Measurements from ENCODE around the gene RAB33A. TPM values are rescaled to one million over a fixed set of nuclear protein-coding genes. Genes with fewer than 3 reads are reported as not detected.

RAB33A gene
- total and polyA plus RNA-seq, 2 donors (not counting 3 experiments of a cell fraction or from before 2014, with no cell fraction given), result 0.91 to 1.6 TPM

- ChIA-PET POLR2A (no interaction called here), CTCF (no interaction called here)
- BruUV-seq (replicated peaks), result no TSS peak
- DNase-seq (ENCODE audit: low read depth, low spot score), result no peak
- H3K27me3 ChIP-seq (ENCODE audit: control insufficient read depth in 2 of 2, insufficient read depth in 2 of 2, low read length in 2 of 2), result no peaks in the 10 kb centered on the region
- H3K4me2 ChIP-seq (ENCODE audit: insufficient read depth, low read length), result no peak overlapping the region
- dilution Hi-C loops (cut with MboI; ENCODE audit: extremely low pct_ligation_motif_present, low sequenced_read_pairs) (no loop called here), intact Hi-C loops (cut with micrococcal nuclease) (no loop called here)
- no peaks in the 10 kb centered on the region for H3K9me1 ChIP-seq (replicated peaks; ENCODE audit: control insufficient read depth, extremely low read depth, insufficient read depth, low read length)
- H3K9ac ChIP-seq (replicated peaks; ENCODE audit: extremely low read depth, insufficient read depth, low read length), result no peak overlapping the region
- no peaks in the 10 kb centered on the region for H3K36me3 ChIP-seq (ENCODE audit: control insufficient read depth in 2 of 2, extremely low read depth in 1 of 2, insufficient read depth in 2 of 2, low read length in 2 of 2)
- peaks cover 15% of the 10 kb centered on the region for H3K4me1 ChIP-seq (ENCODE audit: control insufficient read depth, extremely low read depth, insufficient read depth, low read length)
- no peak overlapping the region for H3K4me3 ChIP-seq (replicated peaks in 1 of 3; ENCODE audit: insufficient read depth in 1 of 3, low read depth in 1 of 3, low read length in 3 of 3)
- H3K9me3 ChIP-seq (replicated peaks; ENCODE audit: control insufficient read depth, insufficient read depth, low read length), result no peaks in the 10 kb centered on the region
- TF ChIP-seq POLR2A (IDR thresholded peaks at IDR 0.05; ENCODE audit: low read depth, low read length) (no peak), FOS (IDR thresholded peaks at IDR 0.05; ENCODE audit: borderline replicate concordance, insufficient read depth, low read length) (no peak)
- peaks cover 5% of the 10 kb centered on the region for H3K79me2 ChIP-seq (ENCODE audit: control insufficient read depth, insufficient read depth, low read length)
- no peaks in the 10 kb centered on the region for H4K20me1 ChIP-seq (replicated peaks; ENCODE audit: control insufficient read depth, extremely low read depth, insufficient read depth, low read length)
- H3K27ac ChIP-seq (ENCODE audit: insufficient read depth, low read depth, low read length), result no peak overlapping the region
- no peak for FAIRE-seq
- no peak overlapping the region for H2AFZ ChIP-seq (ENCODE audit: low read depth, low read length)
Measured at GRCh38 chrX:130163398-130163797, 8.4 kb upstream of the RAB33A start.

DNA sequence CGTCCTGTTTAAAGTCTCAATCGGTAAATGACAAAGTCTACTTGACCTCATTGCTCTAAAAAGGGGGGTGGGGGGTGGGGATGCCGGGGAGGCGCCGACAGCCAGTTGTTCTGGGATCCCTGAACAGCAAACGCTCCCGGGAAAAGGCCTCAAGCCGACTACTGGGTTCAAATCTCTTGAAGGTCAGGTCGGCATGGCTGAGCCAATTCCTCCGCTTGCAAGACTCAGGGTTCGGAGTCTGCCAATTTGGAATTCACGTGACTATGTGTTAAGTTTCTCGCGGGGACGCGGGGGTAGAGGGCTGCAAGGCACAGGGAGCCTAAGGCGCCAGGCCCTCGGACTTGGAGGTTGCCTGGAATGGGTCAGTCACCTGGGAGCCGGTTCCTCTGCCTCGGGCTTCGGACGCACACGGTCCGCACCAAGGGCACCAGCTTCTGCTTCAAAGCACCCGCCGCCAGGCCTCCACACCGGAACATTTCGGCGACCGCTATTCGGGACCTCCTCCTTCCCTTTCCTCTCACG lies 6.5 kb upstream of the RAB33A start:
- no peaks in the 10 kb centered on the region for H3K27me3 ChIP-seq (ENCODE audit: control insufficient read depth in 2 of 2, insufficient read depth in 2 of 2, low read length in 2 of 2)
- H3K4me2 ChIP-seq (ENCODE audit: insufficient read depth, low read length), result peak overlapping the region; percentile 82
- ChIA-PET POLR2A (interaction anchor here (1.0 kb wide), 1 partner anchor 45 kb away, joined by 3 read pairs; no protein-coding TSS in a partner anchor), CTCF (interaction anchor here (0.7 to 1.4 kb wide), 5 partner anchors 10 to 86 kb away, joined by 3 to 5 read pairs (median 3); no protein-coding TSS in a partner anchor)
- H3K9me3 ChIP-seq (replicated peaks; ENCODE audit: control insufficient read depth, insufficient read depth, low read length), result no peaks in the 10 kb centered on the region
- H3K9ac ChIP-seq (replicated peaks; ENCODE audit: extremely low read depth, insufficient read depth, low read length), result peak overlapping the region; percentile 66
- peaks cover 5% of the 10 kb centered on the region for H3K79me2 ChIP-seq (ENCODE audit: control insufficient read depth, insufficient read depth, low read length)
- dilution Hi-C loops (cut with MboI; ENCODE audit: extremely low pct_ligation_motif_present, low sequenced_read_pairs), result no loop called here
- intact Hi-C loops (cut with micrococcal nuclease), result loop anchor here (1.0 kb wide), 1 partner anchor 27 kb away; no protein-coding TSS in a partner anchor
- no peaks in the 10 kb centered on the region for H3K9me1 ChIP-seq (replicated peaks; ENCODE audit: control insufficient read depth, extremely low read depth, insufficient read depth, low read length)
- TSS peak; percentile 55 for BruUV-seq (replicated peaks)
- peaks cover 15% of the 10 kb centered on the region for H3K4me1 ChIP-seq (ENCODE audit: control insufficient read depth, extremely low read depth, insufficient read depth, low read length)
- H3K36me3 ChIP-seq (ENCODE audit: control insufficient read depth in 2 of 2, extremely low read depth in 1 of 2, insufficient read depth in 2 of 2, low read length in 2 of 2), result no peaks in the 10 kb centered on the region
- DNase-seq (ENCODE audit: low read depth, low spot score) (no peak), FAIRE-seq (no peak)
- no peak for TF ChIP-seq JUN (IDR thresholded peaks at IDR 0.05; ENCODE audit: borderline replicate concordance, insufficient read depth, insufficient read length, low read depth)
- no peaks in the 10 kb centered on the region for H4K20me1 ChIP-seq (replicated peaks; ENCODE audit: control insufficient read depth, extremely low read depth, insufficient read depth, low read length)
- H3K27ac ChIP-seq (ENCODE audit: insufficient read depth, low read depth, low read length), result peak overlapping the region; percentile 65
- peak overlapping the region; percentile 8 for H2AFZ ChIP-seq (ENCODE audit: low read depth, low read length)
- peak overlapping the region; percentile 9 to 75 (median 72) for H3K4me3 ChIP-seq (replicated peaks in 1 of 3; ENCODE audit: insufficient read depth in 1 of 3, low read depth in 1 of 3, low read length in 3 of 3)
